Transverse colon (tissue), 4 donors: Measurements from ENCODE around the gene ZBTB16. TPM values are rescaled to one million over a fixed set of nuclear protein-coding genes. Genes with fewer than 3 reads are reported as not detected.

Experiments used
- DNase-seq: peaks from one replicate; pipeline ENCODE4 v3.0.0-alpha.2; 2019
- H3K27ac ChIP-seq, 4 donors: fragments of 200-600 bp; sonication (generic); 2 replicates each; pipeline ENCODE4 v1.5.1; 2016 to 2018; ENCODE audit warnings: inconsistent platforms in 4 of 4
- H3K27me3 ChIP-seq: fragments of 200-600 bp; sonication (generic); 2 replicates; pipeline ENCODE4 v1.5.1; 2017; ENCODE audit warnings: inconsistent platforms
- H3K36me3 ChIP-seq, 4 donors: fragments of 200-600 bp; sonication (generic); 2 replicates each; pipeline ENCODE4 v1.5.1; 2017 to 2019; ENCODE audit warnings: inconsistent platforms in 4 of 4
- H3K4me1 ChIP-seq, 4 donors: fragments of 200-600 bp; sonication (generic); 2 replicates each; pipeline ENCODE4 v1.5.1; 2017 to 2020; ENCODE audit warnings: inconsistent platforms in 4 of 4
- H3K4me3 ChIP-seq, 4 donors: fragments of 200-600 bp; sonication (generic); 1 replicate in 1 of 4; 2 replicates in 3 of 4; pipeline versions ENCODE4 v1.5.1 to v1.6.1; 2017 to 2019; ENCODE audit warnings: inconsistent platforms in 4 of 4
- H3K9me3 ChIP-seq, 2 donors: fragments of 200-600 bp; sonication (generic); 2 replicates each; pipeline ENCODE4 v1.5.1; 2017 to 2019; ENCODE audit warnings: inconsistent platforms in 2 of 2
- EP300 ChIP-seq: sonication (generic); formaldehyde crosslinking; IDR thresholded peaks from one replicate; pipeline ENCODE4 v1.6.1; 2017; ENCODE audit warnings: antibody characterized with exemption, low read depth
- POLR2A ChIP-seq: fragments of 450-650 bp; IDR thresholded peaks from one replicate; pipeline ENCODE4 v1.6.1; 2016; ENCODE audit warnings: antibody characterized with exemption, mild to moderate bottlenecking, moderate library complexity
- POLR2AphosphoS5 ChIP-seq, 3 donors: sonication (generic); formaldehyde crosslinking; IDR thresholded peaks; one replicate each; pipeline ENCODE4 v1.6.1; 2016; ENCODE audit warnings: antibody characterized with exemption in 3 of 3
- WGBS, 2 donors: methylation state at CpG; one replicate each; pipeline ENCODE4 v1.1.5; 2018; ENCODE audit warnings: low coverage in 1 of 2; 5-methylcytosine and 5-hydroxymethylcytosine counted together
- in situ Hi-C, 4 donors: fragments of 200-750 bp; cut with MboI; loops; one replicate each; pipeline versions ENCODE4 v1.15.0 to v1.15.1; 2017; ENCODE audit warnings: low sequenced_read_pairs in 3 of 4, low pct_ligation_motif_present in 1 of 4, low pct_unique_long_range_greater_than_20kb in 1 of 4
- intact Hi-C: fragments of 100-400 bp; cut with DNase I; formaldehyde crosslinking; loops from one replicate; pipeline ENCODE4 v1.15.1; 2023; ENCODE audit warnings: low total_unique reads
- total RNA-seq, 4 donors: library from RNA; depleted of rRNA; stranded (reverse); fragments of >200 nt; gene quantifications; one replicate each; pipeline ENCODE4 v1.1.0, GENCODE V29; 2016
- TF ChIP-seq, protein P1 (sequence below), 5 experiments: fragments of 200-600 bp in 3 of 5; fragments of 450-650 bp in 2 of 5; sonication (generic) in 3 of 5; IDR thresholded peaks; 1 replicate in 2 of 5; 2 replicates in 3 of 5; pipeline ENCODE4 v1.5.1; 2016 to 2017; ENCODE audit warnings: antibody characterized with exemption in 5 of 5, inconsistent platforms in 3 of 5, mild to moderate bottlenecking in 2 of 5, moderate library complexity in 1 of 5

ZBTB16 gene
- total RNA-seq, 4 donors from 2014 or later: 108 to 271 (median 155) TPM

DNA sequence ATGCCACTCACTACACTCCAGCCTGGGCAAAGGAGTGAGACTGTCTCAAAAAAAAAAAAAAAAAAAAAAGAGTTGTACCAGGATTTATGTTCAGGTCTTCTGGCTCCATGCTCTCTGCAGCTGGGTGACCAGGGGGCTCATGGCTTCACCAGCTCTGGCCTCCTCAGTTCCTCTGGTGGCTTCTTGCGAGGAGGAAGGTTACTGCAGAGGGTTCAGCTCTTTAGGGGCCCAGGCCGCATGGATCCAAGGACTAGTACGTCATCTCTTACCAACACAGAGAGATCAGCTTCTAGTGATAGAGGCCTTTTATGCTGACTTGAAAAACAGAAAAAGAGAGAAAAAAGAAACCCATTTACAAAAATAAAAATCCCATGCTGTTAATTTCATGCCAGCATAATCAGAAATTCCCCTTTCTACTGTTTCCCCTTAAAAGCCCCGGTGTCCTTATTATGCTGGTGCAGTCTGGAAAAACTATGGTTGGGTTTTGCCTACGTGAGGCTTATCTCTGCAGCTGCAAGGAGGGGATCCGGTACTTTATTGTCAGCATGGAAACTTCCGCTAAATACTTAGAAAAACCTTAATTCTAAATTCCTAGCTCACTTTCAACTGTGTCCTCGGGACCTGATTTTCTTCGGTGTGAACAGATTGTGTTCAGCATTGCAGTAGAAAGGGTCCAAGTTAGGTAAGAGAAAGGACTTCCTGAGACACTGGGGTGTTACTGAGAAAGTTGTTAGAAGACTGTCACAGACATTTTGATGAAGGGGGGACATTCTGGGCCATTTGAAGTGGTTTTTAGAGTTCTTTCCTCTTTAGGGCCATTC, 13.7 kb downstream of the ZBTB16 start:
- 69 to 83% methylated on average over 9 of the region's 9 CpGs for WGBS, 2 donors
- peak overlapping the region in 2 of 4 donors; percentile 7 to 31 for H3K27ac ChIP-seq
- no peaks in the 10 kb centered on the region for H3K27me3 ChIP-seq
- peaks cover 0 to 8% (median 3%) of the 10 kb centered on the region in 4 donors for H3K36me3 ChIP-seq
- TF ChIP-seq, protein P1, sequence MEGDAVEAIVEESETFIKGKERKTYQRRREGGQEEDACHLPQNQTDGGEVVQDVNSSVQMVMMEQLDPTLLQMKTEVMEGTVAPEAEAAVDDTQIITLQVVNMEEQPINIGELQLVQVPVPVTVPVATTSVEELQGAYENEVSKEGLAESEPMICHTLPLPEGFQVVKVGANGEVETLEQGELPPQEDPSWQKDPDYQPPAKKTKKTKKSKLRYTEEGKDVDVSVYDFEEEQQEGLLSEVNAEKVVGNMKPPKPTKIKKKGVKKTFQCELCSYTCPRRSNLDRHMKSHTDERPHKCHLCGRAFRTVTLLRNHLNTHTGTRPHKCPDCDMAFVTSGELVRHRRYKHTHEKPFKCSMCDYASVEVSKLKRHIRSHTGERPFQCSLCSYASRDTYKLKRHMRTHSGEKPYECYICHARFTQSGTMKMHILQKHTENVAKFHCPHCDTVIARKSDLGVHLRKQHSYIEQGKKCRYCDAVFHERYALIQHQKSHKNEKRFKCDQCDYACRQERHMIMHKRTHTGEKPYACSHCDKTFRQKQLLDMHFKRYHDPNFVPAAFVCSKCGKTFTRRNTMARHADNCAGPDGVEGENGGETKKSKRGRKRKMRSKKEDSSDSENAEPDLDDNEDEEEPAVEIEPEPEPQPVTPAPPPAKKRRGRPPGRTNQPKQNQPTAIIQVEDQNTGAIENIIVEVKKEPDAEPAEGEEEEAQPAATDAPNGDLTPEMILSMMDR (IDR thresholded peaks at IDR 0.05): peak in 1 of 5 experiments; percentile 9
- TF ChIP-seq EP300 (no peak), POLR2A (no peak), POLR2AphosphoS5 (IDR thresholded peaks at IDR 0.05) (no peak)
- in situ Hi-C loops (loop anchor here in 1 of 4 donors (10.0 kb wide), 1 partner anchor 112 kb away; no protein-coding TSS in a partner anchor), intact Hi-C loops (no loop called here)
- H3K4me3 ChIP-seq: no peak overlapping the region
- H3K4me1 ChIP-seq: peaks cover 25 to 72% (median 64%) of the 10 kb centered on the region in 4 donors
- no peaks in the 10 kb centered on the region for H3K9me3 ChIP-seq
- DNase-seq: no peak

DNA sequence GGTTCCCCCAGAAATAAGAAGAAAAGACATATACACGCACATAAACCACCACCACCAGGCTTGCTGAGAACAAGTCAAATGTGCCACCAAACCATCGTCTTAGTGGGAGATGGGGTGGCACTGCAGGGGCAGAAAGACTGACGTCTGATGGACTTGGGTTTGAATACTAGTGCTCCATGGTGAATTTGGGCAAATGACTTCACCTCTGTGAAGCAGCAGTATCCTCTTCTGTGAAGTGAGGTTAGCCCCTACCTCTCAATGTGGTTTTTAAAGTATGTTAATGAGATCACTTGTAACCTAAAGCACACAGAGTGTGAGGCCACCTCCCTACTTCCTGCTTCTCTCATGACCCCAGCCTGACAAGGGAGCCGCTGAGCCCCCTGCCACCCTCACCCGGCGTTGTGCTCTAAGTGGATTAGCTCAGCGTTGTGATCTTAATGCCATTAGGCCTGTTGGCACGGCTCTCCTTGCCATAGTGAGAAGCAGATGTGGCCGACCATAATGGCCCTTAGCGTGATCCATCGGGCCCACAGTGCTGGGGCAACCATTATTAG, 14.4 kb downstream of the ZBTB16 start:
- in situ Hi-C loops: loop anchor here in 1 of 4 donors (10.0 kb wide), 1 partner anchor 111 kb away; no protein-coding TSS in a partner anchor
- no peaks in the 10 kb centered on the region for H3K9me3 ChIP-seq
- no peak overlapping the region for H3K4me3 ChIP-seq
- TF ChIP-seq POLR2AphosphoS5 (IDR thresholded peaks at IDR 0.05) (no peak), POLR2A (no peak), EP300 (no peak)
- TF ChIP-seq, protein P1 (IDR thresholded peaks at IDR 0.05): no peak
- 80 to 87% methylated on average over 1 to 11 of the region's 11 CpGs for WGBS, 2 donors
- no peak for DNase-seq
- peak overlapping the region in 2 of 4 donors; percentile 30 to 31 for H3K27ac ChIP-seq
- H3K27me3 ChIP-seq: no peaks in the 10 kb centered on the region
- H3K4me1 ChIP-seq: peaks cover 32 to 76% (median 70%) of the 10 kb centered on the region in 4 donors
- intact Hi-C loops: no loop called here
- peaks cover 0 to 6% (median under 1%) of the 10 kb centered on the region in 4 donors for H3K36me3 ChIP-seq

DNA sequence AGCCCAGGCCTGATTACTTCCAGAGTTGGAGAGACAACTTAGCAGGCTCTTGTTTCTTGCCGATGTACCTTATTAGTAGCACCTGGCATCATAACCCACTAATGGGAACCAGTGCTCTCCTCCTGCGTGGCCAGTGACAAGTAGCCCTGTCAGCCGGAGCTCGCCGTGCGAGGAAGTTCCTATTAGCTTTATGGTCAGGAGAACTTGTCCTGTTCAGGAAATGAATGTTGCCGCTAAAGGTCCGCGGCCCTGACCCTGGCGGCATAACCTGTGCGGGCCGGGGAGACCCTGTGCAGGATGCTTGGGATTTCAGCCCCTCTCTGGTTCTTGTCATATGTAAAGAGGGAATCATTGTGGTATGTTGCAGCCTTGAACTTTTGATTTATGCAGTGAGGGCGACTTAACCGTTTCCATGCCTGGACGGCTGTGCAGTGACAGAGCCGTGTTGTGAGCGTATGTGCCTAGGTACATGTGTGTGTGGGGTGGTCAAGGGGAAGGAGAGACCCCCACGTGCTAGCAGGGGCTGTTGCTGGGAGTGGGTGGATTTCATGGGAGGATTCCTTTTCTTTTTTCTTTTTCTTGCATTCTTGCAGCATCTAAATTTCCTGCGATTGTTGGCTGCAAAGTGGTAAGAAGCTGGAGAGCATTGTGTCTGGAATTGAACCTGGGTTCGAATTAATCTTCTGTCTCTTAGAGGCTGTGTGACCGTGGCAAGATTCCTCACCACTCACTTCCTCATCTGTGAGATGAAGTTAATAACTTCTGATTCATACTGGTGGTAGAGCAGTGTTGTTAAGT, 15.2 kb downstream of the ZBTB16 start:
- TF ChIP-seq EP300 (no peak), POLR2AphosphoS5 (IDR thresholded peaks at IDR 0.05) (peak in 1 of 3 donors; percentile 7), POLR2A (no peak)
- TF ChIP-seq, protein P1 (IDR thresholded peaks at IDR 0.05): no peak
- no peak for DNase-seq
- no peaks in the 10 kb centered on the region for H3K9me3 ChIP-seq
- no peaks in the 10 kb centered on the region for H3K27me3 ChIP-seq
- H3K36me3 ChIP-seq: no peaks in the 10 kb centered on the region
- WGBS, 2 donors: 78 to 81% methylated on average over 9 to 21 of the region's 21 CpGs
- H3K27ac ChIP-seq: peak overlapping the region in 3 of 4 donors; percentile 26 to 44 (median 31)
- intact Hi-C loops (no loop called here), in situ Hi-C loops (loop anchor here in 1 of 4 donors (10.0 kb wide), 1 partner anchor 110 kb away; no protein-coding TSS in a partner anchor)
- H3K4me1 ChIP-seq: peaks cover 40 to 85% (median 75%) of the 10 kb centered on the region in 4 donors
- H3K4me3 ChIP-seq: peak overlapping the region in 1 of 4 donors; percentile 22

DNA sequence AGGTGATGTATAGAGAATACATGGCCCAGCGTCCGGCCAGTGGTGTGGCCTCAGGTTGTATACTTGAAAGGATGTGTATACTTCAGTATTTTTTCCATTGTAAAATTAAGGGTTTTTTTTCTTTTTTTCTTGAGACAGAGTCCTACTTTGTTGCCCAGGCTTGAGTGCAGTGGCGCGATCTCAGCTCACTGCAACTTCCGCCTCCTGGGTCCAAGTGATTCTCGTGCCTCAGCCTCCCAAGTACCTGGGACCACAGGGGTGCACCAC, 15.8 kb downstream of the ZBTB16 start:
- Histone ChIP-seq H3K4me3 (peak overlapping the region in 1 of 4 donors; percentile 22), H3K27ac (peak overlapping the region in 2 of 4 donors; percentile 26 to 44), H3K27me3 (no peaks in the 10 kb centered on the region), H3K36me3 (no peaks in the 10 kb centered on the region), H3K9me3 (no peaks in the 10 kb centered on the region), H3K4me1 (peaks cover 46 to 90% (median 80%) of the 10 kb centered on the region in 4 donors)
- no peak for TF ChIP-seq POLR2A
- TF ChIP-seq EP300: no peak
- TF ChIP-seq POLR2AphosphoS5 (IDR thresholded peaks at IDR 0.05): no peak
- TF ChIP-seq, protein P1 (IDR thresholded peaks at IDR 0.05): no peak
- intact Hi-C loops (no loop called here), in situ Hi-C loops (loop anchor here in 1 of 4 donors (10.0 kb wide), 1 partner anchor 110 kb away; no protein-coding TSS in a partner anchor)
- WGBS, 2 donors: 92 to 96% methylated on average over 6 of the region's 6 CpGs
- DNase-seq: no peak
